HS-27A (cell line): Measurements from ENCODE around the gene LETM1.

Experiments
- DNase-seq: peaks from one replicate; pipeline ENCODE4 v3.0.0-alpha.2; 2012; ENCODE audit warnings: low read depth, missing footprints

Gene LETM1

GRCh38 chr4:1856071-1856942 lies at the start of gene LETM1:
TSS of gene LETM1 (minus strand) at chr4:1856156. CDS start at chr4:1855950, 206 bp downstream.
- peak; percentile 65 for DNase-seq

GRCh38 chr4:1904042-1904441 lies 48.1 kb upstream of the LETM1 start:
- DNase-seq, result no peak

- no peak for DNase-seq
These were observed 47.1 kb upstream of the LETM1 start for GRCh38 chr4:1903035-1903434.

- no peak for DNase-seq
These were observed 46.3 kb upstream of the LETM1 start for GRCh38 chr4:1902243-1902642.

- no peak for DNase-seq
These were observed 45.2 kb upstream of the LETM1 start for GRCh38 chr4:1901127-1901526.

- no peak for DNase-seq
These were observed 44.7 kb upstream of the LETM1 start for GRCh38 chr4:1900624-1901023.

GRCh38 chr4:1900087-1900433 lies 44.1 kb upstream of the LETM1 start:
- no peak for DNase-seq

GRCh38 chr4:1899149-1900086 lies 43.5 kb upstream of the LETM1 start:
- DNase-seq, result peak; percentile 19

GRCh38 chr4:1898681-1899080 lies 42.7 kb upstream of the LETM1 start:
- no peak for DNase-seq

- DNase-seq, result no peak
These were observed 42.1 kb upstream of the LETM1 start for GRCh38 chr4:1898007-1898406.

GRCh38 chr4:1896658-1896991 lies 40.7 kb upstream of the LETM1 start:
- no peak for DNase-seq

- no peak for DNase-seq
These were observed 40.2 kb upstream of the LETM1 start for GRCh38 chr4:1895971-1896657.

- no peak for DNase-seq
These were observed 35.1 kb upstream of the LETM1 start for GRCh38 chr4:1890979-1891570.

GRCh38 chr4:1887052-1887451 lies 31.1 kb upstream of the LETM1 start:
- no peak for DNase-seq

GRCh38 chr4:1885414-1885813 lies 29.5 kb upstream of the LETM1 start:
- DNase-seq, result no peak

GRCh38 chr4:1883583-1883982 lies 27.6 kb upstream of the LETM1 start:
- no peak for DNase-seq

- no peak for DNase-seq
These were observed 26.9 kb upstream of the LETM1 start for GRCh38 chr4:1882850-1883271.

- no peak for DNase-seq
These were observed 24.4 kb upstream of the LETM1 start for GRCh38 chr4:1880332-1880731.

GRCh38 chr4:1879485-1879884 lies 23.5 kb upstream of the LETM1 start:
- no peak for DNase-seq

GRCh38 chr4:1874201-1874600 lies 18.2 kb upstream of the LETM1 start:
- no peak for DNase-seq

GRCh38 chr4:1873776-1874175 lies 17.8 kb upstream of the LETM1 start:
- DNase-seq, result no peak

- DNase-seq, result no peak
These were observed 17.3 kb upstream of the LETM1 start for GRCh38 chr4:1873291-1873690.
